Spleen (tissue), 11 donors: ENCODE results near the gene HACD1. TPM values are rescaled to one million over a fixed set of nuclear protein-coding genes. Genes with fewer than 3 reads are reported as not detected.

ENCODE experiments used
- DNase-seq: peaks from one replicate; pipeline ENCODE4 v3.0.0-alpha.2; 2020
- H3K27ac ChIP-seq, 8 donors: fragments of 200-600 bp; sonication (generic) in 7 of 8; 1 replicate in 4 of 8; 2 replicates in 4 of 8; pipeline versions ENCODE4 v1.5.0 to v1.8.0; 2016 to 2021; ENCODE audit warnings: inconsistent platforms in 4 of 8, mild to moderate bottlenecking in 4 of 8, moderate library complexity in 1 of 8
- H3K27me3 ChIP-seq, 7 donors: fragments of 200-600 bp; sonication (generic) in 6 of 7; replicated peaks in 1 of 7; 1 replicate in 4 of 7; 2 replicates in 3 of 7; pipeline versions ENCODE4 v1.5.0 to v1.8.0; 2016 to 2021; ENCODE audit warnings: inconsistent platforms in 3 of 7, mild to moderate bottlenecking in 1 of 7
- H3K36me3 ChIP-seq, 6 donors: fragments of 200-600 bp; sonication (generic) in 5 of 6; 1 replicate in 4 of 6; 2 replicates in 2 of 6; pipeline versions ENCODE4 v1.5.0 to v1.8.0; 2016 to 2021; ENCODE audit warnings: inconsistent platforms in 2 of 6
- H3K4me1 ChIP-seq, 6 donors: fragments of 200-600 bp; sonication (generic) in 5 of 6; 1 replicate in 3 of 6; 2 replicates in 3 of 6; pipeline versions ENCODE4 v1.5.0 to v1.8.0; 2016 to 2021; ENCODE audit warnings: inconsistent platforms in 3 of 6
- H3K4me3 ChIP-seq, 8 donors: fragments of 200-600 bp; sonication (generic) in 7 of 8; 1 replicate in 4 of 8; 2 replicates in 4 of 8; pipeline versions ENCODE4 v1.5.0 to v1.8.0; 2016 to 2021; ENCODE audit warnings: inconsistent platforms in 4 of 8, mild to moderate bottlenecking in 4 of 8, moderate library complexity in 2 of 8
- H3K9me3 ChIP-seq, 8 donors: fragments of 200-600 bp; sonication (generic) in 7 of 8; 1 replicate in 4 of 8; 2 replicates in 4 of 8; pipeline versions ENCODE4 v1.5.0 to v1.8.0; 2016 to 2021; ENCODE audit warnings: inconsistent platforms in 4 of 8
- CTCF ChIP-seq, 11 experiments: fragments of 200-600 bp in 7 of 11; fragments of 450-650 bp in 4 of 11; sonication (generic) in 4 of 11; IDR thresholded peaks in 8 of 11; conservative IDR thresholded peaks in 3 of 11; 1 replicate in 7 of 11; 2 replicates in 4 of 11; pipeline versions ENCODE4 v1.4.0 to v1.8.0; 2016 to 2021; ENCODE audit warnings: antibody characterized with exemption in 11 of 11, inconsistent platforms in 4 of 11, mild to moderate bottlenecking in 1 of 11
- POLR2A ChIP-seq, 3 donors: fragments of 450-650 bp; IDR thresholded peaks; one replicate each; pipeline ENCODE4 v1.5.1; 2017; ENCODE audit warnings: antibody characterized with exemption in 3 of 3, mild to moderate bottlenecking in 1 of 3
- POLR2AphosphoS5 ChIP-seq, 3 donors: sonication (generic); formaldehyde crosslinking; IDR thresholded peaks; one replicate each; pipeline ENCODE4 v1.5.1; 2017; ENCODE audit warnings: antibody characterized with exemption in 3 of 3
- WGBS, 5 donors: extraction: QIAGEN DNeasy Blood & Tissue Kit in 3 of 5; methylation state at CpG; one replicate each; pipeline versions ENCODE4 v1.1.5 to v1.1.7; 2013 to 2018; 5-methylcytosine and 5-hydroxymethylcytosine counted together
- intact Hi-C: fragments of 100-400 bp; cut with DNase I; formaldehyde crosslinking; loops from one replicate; pipeline ENCODE4 v1.15.0; 2023; ENCODE audit warnings: low total_unique reads
- polyA plus RNA-seq, 3 donors: library from polyadenylated mRNA; stranded (reverse); fragments of 200-250 nt; gene quantifications; one replicate each; pipeline ENCODE4 v1.2.1, GENCODE V29; 2013
- total RNA-seq, 7 donors: library from RNA; depleted of rRNA in 3 of 7; stranded (reverse); fragments of >200 nt in 3 of 7; fragmentation: NEBNext Ultra II Directional in 4 of 7; extraction: Animal tissue kit (Norgen Biotek cat#: 25700) in 4 of 7; gene quantifications; one replicate each; pipeline versions ENCODE4 v1.1.0 to v1.2.1, GENCODE V29; 2016 to 2021
- donor health status: healthy with polysubstance abuse.
- donor health status: DM: no; HTN: no; CAD: no; lungs with moderate emphysema.
- donor health status: DM: no; HTN: no; CAD: no.
- donor health status: Bipolar disorder and iron deficiency.
- donor health status: healthy.
- donor health status: DM: no; HTN: no; CAD: no.
- donor health status: DM: yes; HTN: yes; CAD: no.

HACD1 gene
- total and polyA plus RNA-seq, 10 donors = 2.8 to 4.9 (median 3.5) TPM

GRCh38 chr10:17662193-17663138, 45.3 kb upstream of the HACD1 start:
- intact Hi-C loops = no loop called here
- no peak overlapping the region for H3K27ac ChIP-seq
- no peak overlapping the region for H3K4me3 ChIP-seq

GRCh38 chr10:17661510-17661909, 44.3 kb upstream of the HACD1 start:
- 84 to 93% (median 90%) methylated on average over 3 of the region's 3 CpGs for WGBS, 5 donors
- TF ChIP-seq POLR2A (IDR thresholded peaks at IDR 0.05) (no peak), CTCF (IDR thresholded peaks at IDR 0.05 in 8 of 11, conservative IDR thresholded peaks at IDR 0.05 in 3 of 11) (no peak), POLR2AphosphoS5 (IDR thresholded peaks at IDR 0.05) (no peak)
- no peak for DNase-seq
- Histone ChIP-seq H3K27me3 (no peaks in the 10 kb centered on the region), H3K27ac (no peak overlapping the region), H3K4me1 (peaks cover 0 to 48% (median 3%) of the 10 kb centered on the region in 6 donors), H3K9me3 (no peaks in the 10 kb centered on the region), H3K4me3 (no peak overlapping the region), H3K36me3 (peaks cover 0 to 27% (median 9%) of the 10 kb centered on the region in 6 donors)
- intact Hi-C loops = no loop called here

More at GRCh38 chr10:17662193-17663138, 45.3 kb upstream of the HACD1 start:
- WGBS, 5 donors = 26 to 53% (median 40%) methylated on average over 2 of the region's 2 CpGs
- DNase-seq = no peak
- Histone ChIP-seq H3K36me3 (peaks cover 0 to 31% (median 9%) of the 10 kb centered on the region in 6 donors), H3K4me1 (peaks cover 0 to 41% (median 3%) of the 10 kb centered on the region in 6 donors), H3K27me3 (no peaks in the 10 kb centered on the region), H3K9me3 (no peaks in the 10 kb centered on the region)
- TF ChIP-seq POLR2A (IDR thresholded peaks at IDR 0.05) = no peak
- no peak for TF ChIP-seq CTCF (IDR thresholded peaks at IDR 0.05 in 8 of 11, conservative IDR thresholded peaks at IDR 0.05 in 3 of 11)
- no peak for TF ChIP-seq POLR2AphosphoS5 (IDR thresholded peaks at IDR 0.05)

GRCh38 chr10:17660921-17661320, 43.7 kb upstream of the HACD1 start:
- intact Hi-C loops = no loop called here
- Histone ChIP-seq H3K36me3 (peaks cover 0 to 27% (median 9%) of the 10 kb centered on the region in 6 donors), H3K9me3 (no peaks in the 10 kb centered on the region), H3K4me3 (no peak overlapping the region), H3K27ac (no peak overlapping the region), H3K27me3 (no peaks in the 10 kb centered on the region), H3K4me1 (peaks cover 0 to 47% (median 3%) of the 10 kb centered on the region in 6 donors)
- TF ChIP-seq CTCF (IDR thresholded peaks at IDR 0.05 in 8 of 11, conservative IDR thresholded peaks at IDR 0.05 in 3 of 11) (no peak), POLR2A (IDR thresholded peaks at IDR 0.05) (no peak), POLR2AphosphoS5 (IDR thresholded peaks at IDR 0.05) (no peak)
- DNase-seq = no peak

- peaks cover 0 to 27% (median 9%) of the 10 kb centered on the region in 6 donors for H3K36me3 ChIP-seq
- intact Hi-C loops = no loop called here
- WGBS, 5 donors = 71 to 90% (median 75%) methylated on average over 4 of the region's 4 CpGs
- no peaks in the 10 kb centered on the region for H3K27me3 ChIP-seq
- H3K4me1 ChIP-seq = peaks cover 0 to 48% (median 6%) of the 10 kb centered on the region in 6 donors
- no peak for DNase-seq
- no peak overlapping the region for H3K27ac ChIP-seq
- no peak overlapping the region for H3K4me3 ChIP-seq
- H3K9me3 ChIP-seq = no peaks in the 10 kb centered on the region
- TF ChIP-seq POLR2AphosphoS5 (IDR thresholded peaks at IDR 0.05) (no peak), CTCF (IDR thresholded peaks at IDR 0.05 in 8 of 11, conservative IDR thresholded peaks at IDR 0.05 in 3 of 11) (no peak), POLR2A (IDR thresholded peaks at IDR 0.05) (no peak)
Observed at GRCh38 chr10:17659365-17659764, 42.2 kb upstream of the HACD1 start.
